GM20000 (cell line): ENCODE data around the gene PGAP1.

ENCODE experiments used
- DNase-seq: peaks from one replicate; pipeline ENCODE4 v3.0.0; 2012; ENCODE audit warnings: low spot score
- TF ChIP-seq, protein P1 (sequence below): IDR thresholded peaks from 2 replicates; pipeline ENCODE4 v1.5.1; 2012; ENCODE audit warnings: mild to moderate bottlenecking, control low read depth; ENCODE audit errors: extremely low read depth, missing control alignments

The PGAP1 gene

DNA sequence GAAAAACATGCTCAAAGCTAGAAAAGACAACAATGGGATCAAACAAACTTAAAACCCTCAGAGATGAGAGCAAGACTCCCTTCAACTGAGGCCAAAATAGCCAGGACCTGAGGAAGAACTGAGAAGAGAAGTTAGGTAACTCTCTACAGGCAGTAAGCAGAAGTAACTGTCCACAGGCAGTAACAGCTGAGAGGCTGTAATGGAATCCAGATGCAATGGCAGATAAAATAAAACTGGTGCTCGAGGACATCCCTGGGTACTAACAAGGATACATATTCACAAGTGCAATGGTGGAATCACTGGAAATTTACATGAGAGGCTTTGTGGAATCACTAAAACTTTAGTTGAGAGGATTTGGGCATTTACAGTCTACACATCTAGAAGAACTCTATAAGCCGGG is 86.9 kb downstream of the PGAP1 start:
- DNase-seq = no peak
- TF ChIP-seq, protein P1, sequence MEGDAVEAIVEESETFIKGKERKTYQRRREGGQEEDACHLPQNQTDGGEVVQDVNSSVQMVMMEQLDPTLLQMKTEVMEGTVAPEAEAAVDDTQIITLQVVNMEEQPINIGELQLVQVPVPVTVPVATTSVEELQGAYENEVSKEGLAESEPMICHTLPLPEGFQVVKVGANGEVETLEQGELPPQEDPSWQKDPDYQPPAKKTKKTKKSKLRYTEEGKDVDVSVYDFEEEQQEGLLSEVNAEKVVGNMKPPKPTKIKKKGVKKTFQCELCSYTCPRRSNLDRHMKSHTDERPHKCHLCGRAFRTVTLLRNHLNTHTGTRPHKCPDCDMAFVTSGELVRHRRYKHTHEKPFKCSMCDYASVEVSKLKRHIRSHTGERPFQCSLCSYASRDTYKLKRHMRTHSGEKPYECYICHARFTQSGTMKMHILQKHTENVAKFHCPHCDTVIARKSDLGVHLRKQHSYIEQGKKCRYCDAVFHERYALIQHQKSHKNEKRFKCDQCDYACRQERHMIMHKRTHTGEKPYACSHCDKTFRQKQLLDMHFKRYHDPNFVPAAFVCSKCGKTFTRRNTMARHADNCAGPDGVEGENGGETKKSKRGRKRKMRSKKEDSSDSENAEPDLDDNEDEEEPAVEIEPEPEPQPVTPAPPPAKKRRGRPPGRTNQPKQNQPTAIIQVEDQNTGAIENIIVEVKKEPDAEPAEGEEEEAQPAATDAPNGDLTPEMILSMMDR = no peak

DNA sequence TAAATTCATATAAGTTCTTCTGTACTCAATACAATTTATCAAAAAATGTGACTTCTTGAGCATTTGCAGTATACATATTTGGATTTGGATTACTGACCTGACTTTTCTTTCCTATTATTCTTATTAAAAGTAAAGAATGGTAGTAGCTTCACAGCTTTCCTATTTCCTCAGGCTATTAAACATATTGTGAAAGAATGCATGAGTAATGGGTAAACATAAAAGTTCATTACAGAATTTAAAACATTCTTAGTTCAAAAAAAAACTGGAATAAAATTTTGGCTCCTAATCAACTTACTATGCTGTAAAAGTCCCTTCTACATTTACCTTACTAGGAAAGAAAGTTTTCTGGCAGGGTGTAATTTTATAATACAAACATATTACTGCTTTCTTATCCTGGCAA is 90.1 kb downstream of the PGAP1 start:
- DNase-seq = no peak
- TF ChIP-seq, protein P1 = no peak

DNA sequence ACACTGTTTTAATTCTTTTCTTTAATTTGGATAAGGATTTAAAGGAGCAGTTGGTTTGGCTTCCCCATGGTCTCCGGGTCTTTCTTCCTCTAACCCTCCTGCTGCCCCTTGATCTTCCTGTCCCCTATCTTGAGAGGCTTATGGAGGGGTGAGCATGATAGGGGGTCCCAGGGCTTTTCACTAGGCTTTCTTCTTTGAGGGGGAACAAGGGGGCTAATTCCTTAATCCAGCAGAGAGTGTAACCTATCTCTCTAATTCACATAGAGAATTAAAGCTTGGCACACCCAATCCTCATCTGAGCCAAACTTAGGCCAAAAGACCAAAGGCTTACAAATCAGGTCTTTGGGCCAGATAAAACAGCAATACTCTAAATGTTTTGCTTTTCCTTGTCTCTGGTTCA is 95.8 kb downstream of the PGAP1 start:
- TF ChIP-seq, protein P1 = no peak
- DNase-seq = no peak

DNA sequence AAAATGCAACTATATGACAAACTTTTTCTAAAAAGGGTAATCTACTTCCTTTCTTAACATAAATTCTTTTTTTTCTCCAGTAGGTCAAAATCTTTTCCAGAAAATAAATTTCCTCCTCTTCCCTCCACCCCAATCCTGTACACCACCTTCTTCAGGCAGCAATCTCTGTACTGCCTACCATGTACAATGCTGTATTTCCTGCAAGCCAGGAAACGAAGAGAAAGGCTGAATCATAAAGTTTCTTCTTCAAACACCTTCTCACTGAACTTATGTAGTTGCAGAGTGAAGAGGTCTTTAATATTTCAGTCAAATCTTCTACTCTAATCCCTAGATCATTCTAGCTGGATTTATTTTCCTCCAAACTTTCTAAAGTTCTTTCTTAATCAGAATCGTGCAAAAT is 99.2 kb downstream of the PGAP1 start:
- no peak for DNase-seq
- TF ChIP-seq, protein P1 = no peak

DNA sequence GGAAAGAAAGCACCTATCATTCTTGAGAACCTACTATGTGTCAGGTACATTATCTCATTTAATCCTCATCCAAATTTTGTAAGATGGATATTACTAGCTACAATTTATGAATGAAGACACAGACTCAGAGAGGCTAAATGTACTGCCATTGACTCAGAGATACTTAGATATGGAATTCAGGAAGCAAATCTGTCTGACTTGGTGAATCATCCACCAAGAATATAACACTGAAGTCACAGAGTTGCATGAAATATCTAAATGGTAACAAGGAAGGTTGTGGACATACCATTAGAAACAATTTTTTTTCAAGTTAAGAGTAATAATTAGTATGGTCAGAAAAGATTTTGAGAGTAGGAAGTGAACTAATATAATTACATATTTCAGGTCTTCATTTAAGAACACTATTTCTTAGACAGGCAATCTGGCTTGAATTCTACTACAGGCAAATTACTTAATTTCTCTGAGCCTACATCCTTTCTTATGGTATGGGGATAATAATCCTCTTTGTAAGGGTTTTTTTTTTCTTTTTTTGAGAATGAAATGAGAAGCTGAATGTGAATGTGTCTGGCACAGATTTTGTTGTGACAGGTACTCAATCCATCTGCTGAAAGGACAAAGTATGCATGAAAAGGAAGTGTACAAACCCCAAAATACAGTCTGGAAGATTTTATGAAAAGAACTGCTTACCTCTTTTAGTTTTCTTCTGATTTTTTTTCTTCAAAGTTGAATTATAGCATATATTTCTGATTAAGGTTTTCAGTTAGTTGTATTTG is 102.6 kb downstream of the PGAP1 start:
- TF ChIP-seq, protein P1 = no peak
- no peak for DNase-seq

DNA sequence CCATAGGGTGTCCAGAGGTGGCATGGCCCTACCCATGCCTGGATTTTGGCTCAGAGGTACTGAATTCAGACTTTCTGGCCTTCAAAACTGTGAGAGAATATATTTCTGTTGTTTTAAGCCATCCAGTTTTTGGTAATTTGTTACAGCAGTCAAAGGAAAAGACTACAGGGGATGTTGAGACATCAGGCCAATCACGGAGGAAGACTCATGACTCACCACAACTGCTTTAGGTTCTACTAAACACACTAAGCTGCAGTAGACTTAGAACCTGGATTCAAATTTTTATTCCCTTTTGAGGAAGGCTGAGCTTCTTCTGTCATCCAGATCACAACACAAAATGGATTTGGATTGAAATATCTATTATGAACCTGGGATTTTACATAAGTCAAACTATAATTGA is 105.3 kb downstream of the PGAP1 start:
- DNase-seq = no peak
- TF ChIP-seq, protein P1 = no peak

DNA sequence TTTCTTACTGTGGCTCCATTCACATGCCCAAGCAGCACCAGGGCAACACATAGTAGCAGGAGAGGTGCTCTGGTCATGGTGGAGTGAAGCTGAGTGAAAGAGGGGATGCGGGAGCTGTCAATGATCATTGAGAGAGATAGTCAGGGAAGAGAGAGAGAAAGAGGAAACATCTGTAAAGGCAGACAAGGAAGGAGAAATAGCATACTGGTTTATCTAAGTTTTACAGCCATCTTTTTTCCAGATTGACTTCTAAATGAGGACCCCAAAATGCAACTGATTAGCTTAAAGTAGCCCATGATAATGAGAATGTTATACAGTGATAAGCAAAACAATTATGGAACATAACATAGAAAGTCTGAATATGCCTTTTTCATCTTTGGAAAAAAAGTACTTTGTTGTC is 117.2 kb downstream of the PGAP1 start, which contains the start of gene C2orf66:
TSS of gene C2orf66 (minus strand) at position 96 of the 400 bp plus-strand sequence. CDS start at position 77, 19 bp downstream.
- no peak for DNase-seq
- TF ChIP-seq, protein P1 = no peak
